ENCODE data around the gene FBLN1.
A peak's percentile ranks its signal among the peaks of the same experiment; 100 is the strongest.
"Not testable (repeated sequence)": the region's sequence is repeated elsewhere in the genome, so short reads cannot be mapped to it uniquely, and the experiment has no call there.

FBLN1 gene

DNA sequence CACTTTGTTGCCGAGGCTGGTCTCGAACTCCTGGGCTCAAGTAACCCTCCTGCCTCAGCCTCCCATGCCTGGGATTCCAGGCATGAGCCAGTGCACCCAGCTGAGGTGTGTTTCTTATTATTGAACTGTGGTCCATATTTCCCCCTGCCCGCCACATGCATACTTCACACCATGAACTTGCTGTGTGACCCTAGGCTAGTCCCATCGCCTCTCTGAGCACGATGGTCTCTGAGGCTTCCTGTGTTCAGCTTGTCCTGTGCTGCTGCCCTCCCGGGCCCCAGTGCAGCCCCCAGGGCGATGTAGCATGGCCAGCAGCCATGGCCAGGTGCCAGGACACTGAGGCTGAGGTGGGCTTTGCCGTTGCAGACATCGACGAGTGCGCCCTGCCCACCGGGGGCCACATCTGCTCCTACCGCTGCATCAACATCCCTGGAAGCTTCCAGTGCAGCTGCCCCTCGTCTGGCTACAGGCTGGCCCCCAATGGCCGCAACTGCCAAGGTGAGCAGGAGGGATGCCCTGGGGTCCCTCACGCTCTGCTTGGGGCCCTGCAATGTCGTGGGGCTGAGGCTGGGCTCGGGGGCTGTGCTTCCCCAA, 45.7 kb downstream of the FBLN1 start:
- DNase-seq (ENCODE audit: low read depth in 2 of 2) = no peak

DNA sequence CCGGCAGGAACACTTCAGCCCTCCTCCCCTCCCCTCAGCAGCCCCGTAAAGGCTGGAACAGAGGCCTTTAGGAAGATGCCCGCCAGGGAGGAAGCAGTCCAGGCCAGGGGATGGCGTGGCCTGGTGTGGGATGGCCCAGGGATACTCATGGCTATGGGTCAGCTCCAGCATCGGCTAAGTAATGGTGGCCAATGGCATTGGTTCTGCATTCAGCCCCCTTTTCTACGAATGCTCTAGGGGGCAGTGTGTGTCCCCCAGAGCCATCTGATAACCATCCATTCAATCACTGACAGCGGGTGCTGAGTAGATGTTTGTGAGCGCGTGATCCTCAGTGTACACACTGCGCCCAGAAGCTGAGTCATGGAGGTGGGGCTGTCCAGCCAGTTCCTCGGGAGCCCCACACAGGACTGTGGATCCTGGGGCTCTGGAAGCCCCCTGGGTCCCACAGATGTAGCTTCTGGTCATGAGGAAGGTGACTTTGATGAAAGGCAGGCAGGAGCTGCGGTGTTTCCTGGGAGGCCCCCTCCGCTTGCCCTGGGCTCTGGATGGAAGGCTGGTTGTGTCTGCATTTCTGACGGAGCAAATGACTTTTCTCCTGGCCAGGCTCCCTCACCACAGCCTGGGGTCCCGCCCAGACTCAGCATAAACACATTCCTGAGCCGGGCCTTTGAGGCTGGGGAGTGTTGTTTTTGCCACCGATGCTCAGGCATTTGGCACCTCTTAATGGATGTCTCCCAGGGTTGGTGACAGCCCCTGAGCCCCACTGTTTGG, 46.5 kb downstream of the FBLN1 start:
- no peak for DNase-seq (ENCODE audit: low read depth in 2 of 2)

DNA sequence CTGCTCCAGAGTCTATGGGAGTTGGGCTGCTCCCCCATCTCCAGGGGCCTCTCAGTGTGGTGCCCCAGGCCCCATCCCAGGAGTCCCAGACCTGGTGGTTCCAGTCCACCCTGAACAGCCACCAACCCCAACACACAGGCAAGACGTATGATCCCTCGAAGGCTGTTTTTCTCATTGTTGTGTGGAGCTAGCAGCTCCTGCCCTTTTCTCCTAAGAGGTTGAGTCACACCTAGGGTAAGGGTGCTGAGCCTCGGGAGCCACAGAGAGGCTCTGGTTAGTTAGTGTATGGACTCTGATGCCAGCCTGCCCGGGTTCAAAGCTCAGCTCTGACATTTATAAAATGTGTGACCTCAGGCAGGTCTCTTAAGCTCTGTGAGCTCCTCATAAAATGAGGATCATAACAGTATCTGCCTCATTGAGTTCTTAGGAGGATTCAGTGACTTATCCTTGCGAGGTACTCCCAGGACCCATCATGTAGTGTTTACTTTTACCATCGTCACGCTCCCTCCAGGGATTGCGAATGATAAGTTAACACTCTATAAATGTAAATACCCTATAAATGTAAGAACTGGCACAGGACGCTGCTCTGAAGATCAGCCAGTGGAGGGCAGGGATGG, 47.2 kb downstream of the FBLN1 start:
- DNase-seq (ENCODE audit: low read depth in 2 of 2) = no peak

DNA sequence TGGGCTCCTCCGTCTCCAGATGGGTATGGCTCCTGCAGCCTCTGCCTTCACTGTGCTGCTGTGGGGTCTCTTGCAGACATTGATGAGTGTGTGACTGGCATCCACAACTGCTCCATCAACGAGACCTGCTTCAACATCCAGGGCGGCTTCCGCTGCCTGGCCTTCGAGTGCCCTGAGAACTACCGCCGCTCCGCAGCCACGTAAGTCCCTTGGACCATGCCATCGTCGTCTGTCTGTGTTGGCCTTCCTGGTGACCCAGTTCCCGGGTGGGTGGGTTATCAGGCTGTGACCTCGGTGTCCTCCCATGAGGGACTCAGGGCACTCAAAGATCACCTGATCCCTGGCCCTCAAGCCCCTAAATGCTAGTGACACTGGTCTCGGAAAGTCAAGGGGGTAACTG, 47.7 kb downstream of the FBLN1 start:
- DNase-seq (ENCODE audit: low read depth in 2 of 2) = no peak

DNA sequence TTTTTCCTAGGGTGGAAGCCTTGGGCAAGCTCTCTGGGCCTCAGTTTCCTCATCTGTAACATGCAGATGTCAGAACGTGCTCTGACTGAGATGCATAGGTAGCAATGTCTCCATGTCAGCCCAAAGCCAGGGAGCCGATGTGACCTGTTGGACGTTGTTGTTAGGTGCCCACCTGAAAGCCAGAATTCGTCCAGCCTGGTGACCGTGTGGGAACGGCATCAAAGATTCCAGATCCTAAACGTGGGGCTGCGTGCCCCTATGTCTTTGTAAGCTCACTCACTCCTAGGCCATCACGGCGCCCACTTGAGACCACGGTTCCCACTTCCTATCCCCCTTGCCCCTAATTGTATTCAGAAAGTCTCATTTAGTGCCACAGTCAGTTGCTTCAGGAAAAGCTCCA, 48.2 kb downstream of the FBLN1 start:
- no peak for DNase-seq (ENCODE audit: low read depth in 2 of 2)

DNA sequence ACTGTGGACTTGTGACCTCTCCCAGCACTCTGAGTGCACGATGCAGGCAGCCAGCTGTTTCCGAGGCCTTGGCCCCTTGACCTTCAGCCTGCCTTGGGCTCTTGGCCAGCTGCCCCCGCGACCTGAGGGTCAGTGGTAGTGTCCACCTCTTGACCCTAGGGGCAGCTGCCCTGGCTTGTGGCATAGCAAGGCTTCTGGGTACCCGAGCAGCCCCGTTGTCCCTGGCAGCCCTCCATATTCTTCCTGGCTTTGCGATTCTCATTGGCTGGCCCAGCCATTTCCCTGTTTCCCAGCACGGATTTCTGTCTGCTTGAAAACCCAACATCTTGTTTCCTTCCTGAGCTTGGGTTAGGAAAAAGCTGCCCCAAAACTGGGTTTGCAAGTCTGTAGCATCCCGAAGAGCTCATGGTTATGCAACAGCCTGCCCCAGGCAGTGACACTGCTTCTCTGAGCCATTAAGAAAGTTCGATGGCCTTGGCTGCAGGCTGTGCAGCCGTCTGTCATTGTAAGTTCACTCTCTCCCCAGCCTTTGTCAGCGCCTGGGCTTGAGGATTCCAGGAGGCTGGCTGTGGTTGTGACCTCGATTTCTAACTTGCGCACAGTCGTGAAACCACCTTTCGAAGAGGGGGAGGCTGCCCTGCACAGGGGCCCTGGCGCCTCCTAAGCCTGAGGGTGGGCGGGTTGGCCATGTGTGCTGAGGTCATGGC, 48.8 kb downstream of the FBLN1 start:
- DNase-seq (ENCODE audit: low read depth in 2 of 2) = no peak

DNA sequence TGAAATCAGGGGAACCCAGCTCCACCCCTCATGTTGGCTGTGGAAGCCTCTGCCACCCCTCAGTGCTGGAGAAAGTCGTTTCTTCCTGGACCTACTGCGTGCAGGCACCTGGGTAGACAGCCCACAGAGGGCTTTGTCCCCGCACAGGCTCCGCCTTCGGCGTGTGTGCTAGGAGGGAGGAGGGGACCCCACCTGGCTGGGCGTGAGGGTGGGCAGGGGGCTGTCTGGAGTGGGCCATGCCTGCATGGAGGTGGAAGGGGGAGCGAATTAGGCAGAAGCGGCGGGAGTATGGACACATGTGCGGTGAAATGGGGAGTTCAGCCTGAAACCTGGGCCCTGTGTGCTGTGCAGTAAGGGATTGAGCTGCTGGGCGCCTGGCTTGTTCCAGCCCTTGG, 49.3 kb downstream of the FBLN1 start:
- DNase-seq (ENCODE audit: low read depth in 2 of 2) = no peak

DNA sequence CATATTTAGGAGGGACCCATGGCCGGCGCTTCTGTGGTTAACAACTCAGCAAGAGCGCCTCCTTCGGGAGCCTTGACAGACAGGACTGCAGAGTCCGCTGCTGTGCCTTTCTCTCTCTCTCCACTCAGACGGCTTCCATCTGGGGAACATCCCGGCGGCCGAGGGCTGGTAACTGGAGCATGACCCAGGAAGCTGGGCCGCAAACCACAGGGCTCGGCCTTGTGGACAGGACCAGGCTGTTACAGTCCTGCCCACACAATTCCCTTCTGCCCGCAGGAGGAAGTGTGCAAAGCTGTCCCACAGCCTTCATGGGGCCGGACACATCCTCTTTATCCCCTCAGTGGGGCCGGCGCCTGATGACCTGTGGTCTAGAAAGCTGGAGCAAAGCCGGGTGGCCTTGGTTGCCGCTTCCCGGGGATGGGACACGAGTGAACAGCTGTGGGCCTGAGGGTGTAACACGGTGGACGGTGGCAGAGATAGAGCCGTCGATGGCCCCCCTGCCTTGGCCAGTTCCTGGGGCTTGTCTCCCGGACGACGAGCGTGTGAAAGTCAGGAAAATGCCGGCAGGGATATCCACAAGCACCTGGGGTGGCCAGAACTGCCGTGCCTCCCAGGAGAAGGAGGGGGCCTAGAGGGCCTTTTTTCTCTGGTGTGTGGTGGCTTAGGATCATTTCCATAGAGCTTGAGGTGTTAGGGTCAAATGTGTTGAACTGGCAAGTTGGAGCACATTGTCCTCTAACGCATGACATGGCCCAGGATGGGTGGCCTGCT, 50.1 kb downstream of the FBLN1 start:
- no peak for DNase-seq (ENCODE audit: low read depth in 2 of 2)

DNA sequence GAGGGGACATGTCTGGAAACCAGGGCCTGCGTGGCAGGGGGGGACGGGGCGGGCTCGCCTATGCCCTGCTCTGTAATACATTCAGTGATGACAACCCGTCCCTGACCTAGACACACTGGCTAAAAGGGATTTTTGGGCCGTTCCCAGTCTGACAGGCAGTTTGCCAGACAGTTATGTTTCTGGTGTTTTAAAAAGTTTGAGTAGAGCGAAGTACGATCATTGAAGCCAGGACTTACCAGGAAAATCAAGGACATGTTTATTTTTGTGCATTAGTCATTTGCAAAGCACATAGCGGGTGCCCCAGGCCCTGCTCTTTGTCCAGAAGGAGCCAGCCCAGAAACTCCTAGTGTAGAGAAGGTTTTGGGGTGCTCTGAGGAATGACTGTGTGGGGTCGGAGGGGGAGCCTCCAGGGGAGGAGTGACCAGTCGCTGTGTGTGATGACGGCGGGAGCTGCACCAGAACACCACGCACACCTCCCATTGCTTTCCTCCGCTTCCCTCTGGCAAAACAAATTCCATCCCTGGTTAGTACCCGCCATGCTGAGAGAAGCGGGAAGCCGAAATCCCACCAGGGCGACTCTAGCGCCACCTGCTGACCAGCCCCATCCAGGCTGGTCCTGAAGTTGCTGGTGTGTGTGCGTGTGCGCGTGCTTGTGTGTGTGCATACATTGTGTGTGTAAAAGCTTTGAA, 50.8 kb downstream of the FBLN1 start:
- peak; percentile 28 to 37 for DNase-seq (ENCODE audit: low read depth in 2 of 2)

DNA sequence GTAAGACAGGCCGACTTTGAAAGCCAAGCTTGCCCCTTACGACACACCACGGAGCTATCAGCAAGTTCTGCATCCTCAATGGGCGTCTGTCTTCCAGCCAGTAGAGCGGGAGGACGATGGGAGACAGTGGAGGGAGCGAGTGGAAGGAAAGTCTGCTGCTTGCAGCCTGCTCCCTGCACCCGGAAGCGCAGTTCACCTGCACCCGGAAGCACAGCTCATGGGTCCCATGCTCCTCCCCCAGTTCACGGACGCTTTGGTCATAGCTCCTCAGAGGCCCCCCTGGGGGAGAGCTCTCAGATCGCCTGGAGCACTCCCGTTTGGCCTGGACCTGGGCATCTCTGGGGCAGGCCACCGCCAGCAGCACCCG, 51.3 kb downstream of the FBLN1 start:
- no peak for DNase-seq (ENCODE audit: low read depth in 2 of 2)

DNA sequence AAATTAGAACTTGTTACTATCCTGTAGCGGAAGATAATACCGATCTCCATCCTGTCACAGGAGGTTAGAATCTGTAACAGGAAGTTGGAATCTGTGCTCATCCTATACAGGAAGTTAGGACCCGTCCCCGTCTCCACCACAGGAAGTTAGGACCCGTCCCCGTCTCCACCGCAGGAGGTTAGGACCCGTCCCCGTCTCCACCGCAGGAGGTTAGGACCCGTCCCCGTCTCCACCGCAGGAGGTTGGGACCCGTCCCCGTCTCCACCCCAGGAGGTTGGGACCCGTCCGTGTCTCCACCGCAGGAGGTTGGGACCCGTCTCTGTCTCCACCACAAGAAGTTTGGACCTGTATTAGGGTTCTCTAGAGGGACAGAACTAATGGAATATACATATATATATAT, 52.2 kb downstream of the FBLN1 start:
- DNase-seq (ENCODE audit: low read depth in 2 of 2) = no peak

DNA sequence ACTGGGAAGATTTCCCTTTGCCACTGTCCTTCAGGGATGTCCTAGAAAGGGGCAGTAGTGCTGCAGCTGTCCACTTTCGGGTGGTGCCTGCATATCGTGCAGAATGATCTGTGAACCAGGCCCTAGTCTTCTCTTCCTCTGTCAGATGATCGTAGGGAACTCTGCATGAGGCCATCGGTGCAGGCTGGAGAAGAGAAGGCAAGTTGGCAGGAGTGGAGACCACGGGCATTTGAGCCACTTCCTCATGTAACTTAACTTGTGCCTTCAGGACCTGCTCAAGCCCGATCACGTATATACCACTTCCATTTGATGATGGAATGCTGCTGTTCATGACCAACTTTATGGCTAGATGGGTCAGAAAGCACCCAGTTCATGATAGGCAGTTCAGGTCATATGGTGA, 55.2 kb downstream of the FBLN1 start:
- not testable (repeated sequence) for DNase-seq (ENCODE audit: low read depth in 2 of 2)

DNA sequence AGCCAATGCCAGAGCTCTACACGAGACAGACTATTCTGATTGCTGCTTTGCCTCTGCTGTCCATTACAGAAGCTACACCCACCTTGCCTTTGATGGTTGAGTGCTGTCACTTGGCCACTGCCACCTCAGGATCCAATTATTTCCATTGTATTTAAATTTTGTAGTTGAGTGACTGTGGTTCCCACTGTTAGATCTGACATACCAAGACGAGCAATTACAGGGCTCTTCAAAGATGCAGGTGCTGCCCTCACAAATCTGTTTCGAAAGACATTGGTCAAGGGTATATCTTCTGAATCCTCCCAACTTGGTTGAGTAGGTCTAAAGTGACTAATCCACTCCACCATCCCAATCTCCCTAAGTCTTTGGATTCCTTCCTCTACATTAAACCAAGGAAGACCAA, 57.4 kb downstream of the FBLN1 start:
- not testable (repeated sequence) for DNase-seq (ENCODE audit: low read depth in 2 of 2)

DNA sequence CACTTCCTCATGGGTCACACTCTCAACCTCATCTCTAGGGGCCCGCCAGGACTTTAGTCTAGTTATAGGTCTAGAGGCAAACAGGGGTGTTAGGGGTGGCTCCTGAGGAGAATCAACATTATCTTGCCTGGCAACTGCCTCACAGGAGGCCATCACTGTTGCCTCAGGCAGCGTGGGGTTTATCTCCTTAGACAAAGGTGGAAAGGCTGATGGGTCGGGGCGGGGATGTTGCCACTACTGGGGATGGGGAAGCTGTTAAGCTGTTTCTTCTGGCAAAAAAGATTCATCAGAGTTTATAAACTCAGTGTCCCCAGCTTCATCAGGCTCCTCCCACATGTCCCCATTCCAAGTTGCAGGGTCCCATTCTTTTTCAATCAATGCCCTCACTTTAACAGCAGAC, 58.1 kb downstream of the FBLN1 start:
- DNase-seq (ENCODE audit: low read depth in 2 of 2) = not testable (repeated sequence)

DNA sequence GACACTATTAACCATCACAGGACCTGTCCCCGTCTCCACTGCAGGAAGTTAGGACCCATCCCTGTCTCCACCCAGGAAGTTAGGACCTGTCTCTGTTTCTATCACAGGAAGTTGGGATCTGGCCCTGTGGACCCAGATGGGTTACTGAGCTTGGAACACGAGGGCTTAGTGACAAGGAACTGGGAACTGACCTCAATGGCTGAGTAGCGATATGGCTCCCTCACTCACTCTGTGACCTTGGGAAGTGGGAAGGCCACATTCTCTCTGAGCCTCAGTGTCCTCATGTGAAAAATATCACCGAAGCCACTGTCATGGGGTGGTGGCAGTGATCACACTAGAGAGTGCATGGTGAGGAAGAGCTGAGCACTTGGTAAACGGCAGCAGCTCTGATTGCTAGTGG, 59.4 kb downstream of the FBLN1 start:
- DNase-seq (ENCODE audit: low read depth in 2 of 2) = no peak

DNA sequence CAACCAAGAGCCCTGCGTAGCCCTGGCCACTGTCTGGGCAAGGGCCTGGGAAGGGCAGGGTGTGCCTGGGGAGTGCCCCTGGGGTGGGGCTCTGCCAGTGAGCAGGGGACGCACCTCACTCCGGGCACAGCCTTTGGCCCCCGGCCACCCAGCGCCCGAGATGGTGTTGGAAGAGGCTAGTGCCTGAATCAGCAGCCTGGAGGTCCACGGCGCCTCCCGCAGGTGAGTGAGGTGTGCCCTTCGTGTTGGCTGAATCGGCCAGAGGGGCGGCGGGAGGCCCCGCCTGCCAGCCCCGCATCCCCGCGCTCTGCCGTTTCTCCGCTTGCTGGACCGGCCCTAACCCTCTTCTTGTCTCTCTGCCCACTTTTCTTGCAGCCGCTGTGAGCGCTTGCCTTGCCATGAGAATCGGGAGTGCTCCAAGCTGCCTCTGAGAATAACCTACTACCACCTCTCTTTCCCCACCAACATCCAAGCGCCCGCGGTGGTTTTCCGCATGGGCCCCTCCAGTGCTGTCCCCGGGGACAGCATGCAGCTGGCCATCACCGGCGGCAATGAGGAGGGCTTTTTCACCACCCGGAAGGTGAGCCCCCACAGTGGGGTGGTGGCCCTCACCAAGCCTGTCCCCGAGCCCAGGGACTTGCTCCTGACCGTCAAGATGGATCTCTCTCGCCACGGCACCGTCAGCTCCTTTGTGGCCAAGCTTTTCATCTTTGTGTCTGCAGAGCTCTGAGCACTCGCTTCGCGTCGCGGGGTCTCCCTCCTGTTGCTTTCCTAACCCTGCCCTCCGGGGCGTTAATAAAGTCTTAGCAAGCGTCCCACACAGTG, 60.1 kb downstream of the FBLN1 start:
- DNase-seq (ENCODE audit: low read depth in 2 of 2) = no peak

DNA sequence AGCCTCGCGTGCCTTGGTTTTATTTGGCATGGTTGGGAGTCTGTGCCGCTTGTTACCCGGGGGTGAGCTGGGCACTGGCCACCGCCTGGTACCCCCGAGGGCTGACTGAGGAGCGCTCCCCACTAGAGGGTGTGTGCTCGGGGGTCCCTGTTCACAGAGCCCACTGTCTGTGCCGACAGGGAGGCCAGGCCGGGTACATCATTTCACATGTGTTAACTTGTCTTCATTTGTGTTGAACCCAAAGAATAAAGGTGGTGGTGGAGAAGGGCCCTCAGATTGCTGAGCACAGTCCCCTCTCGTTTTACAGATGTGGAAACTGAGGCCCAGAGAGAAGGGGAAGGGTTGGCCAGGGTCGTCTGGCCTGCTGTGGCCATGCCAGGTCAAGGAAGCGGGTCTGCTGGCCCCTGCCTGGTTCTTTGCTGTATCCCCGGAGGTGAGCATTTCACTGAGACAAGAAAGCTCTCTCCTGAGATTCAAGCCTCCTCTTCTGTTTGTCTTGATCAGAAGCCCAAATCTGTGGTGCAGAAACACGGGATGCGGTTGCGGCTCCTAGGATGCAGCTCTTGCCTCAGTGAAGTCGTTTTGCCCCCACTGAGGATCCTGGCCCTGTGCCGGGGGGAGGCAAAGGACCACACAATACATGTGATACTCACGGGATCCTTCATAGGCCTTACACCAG, 60.8 kb downstream of the FBLN1 start:
- no peak for DNase-seq (ENCODE audit: low read depth in 2 of 2)

DNA sequence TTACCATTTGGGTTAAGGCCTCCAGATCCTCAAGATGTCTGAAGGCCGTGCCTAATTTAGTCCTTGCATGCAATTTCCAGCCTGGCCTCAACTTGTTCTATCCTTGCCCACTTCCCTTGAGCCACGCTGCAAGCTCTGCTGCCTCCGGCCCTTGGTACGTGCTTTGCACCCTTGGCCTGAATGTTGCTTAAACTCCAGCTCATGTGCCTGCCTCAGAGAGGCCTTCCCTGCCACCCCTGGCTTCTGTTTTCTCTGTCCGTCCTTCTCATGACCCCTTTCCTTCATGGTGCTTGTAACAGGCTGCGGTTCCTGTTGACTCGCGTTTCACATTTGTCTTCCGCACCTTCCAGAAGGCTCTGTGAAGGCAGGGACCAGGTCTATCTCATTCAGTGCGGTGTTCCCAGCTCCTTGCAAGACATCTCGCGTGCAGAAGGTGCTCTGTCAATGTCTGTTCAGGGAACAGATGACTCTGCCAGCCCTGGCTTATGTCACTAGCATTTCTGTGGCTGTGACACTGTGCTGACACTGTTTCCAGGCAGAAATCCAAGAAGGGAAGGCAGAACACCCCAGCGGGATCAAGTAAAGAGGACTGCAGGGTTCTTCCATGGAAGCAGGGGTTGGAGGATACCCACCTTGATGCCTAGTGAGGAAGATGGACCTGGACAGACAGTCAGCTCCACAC, 61.8 kb downstream of the FBLN1 start:
- DNase-seq (ENCODE audit: low read depth in 2 of 2) = no peak

DNA sequence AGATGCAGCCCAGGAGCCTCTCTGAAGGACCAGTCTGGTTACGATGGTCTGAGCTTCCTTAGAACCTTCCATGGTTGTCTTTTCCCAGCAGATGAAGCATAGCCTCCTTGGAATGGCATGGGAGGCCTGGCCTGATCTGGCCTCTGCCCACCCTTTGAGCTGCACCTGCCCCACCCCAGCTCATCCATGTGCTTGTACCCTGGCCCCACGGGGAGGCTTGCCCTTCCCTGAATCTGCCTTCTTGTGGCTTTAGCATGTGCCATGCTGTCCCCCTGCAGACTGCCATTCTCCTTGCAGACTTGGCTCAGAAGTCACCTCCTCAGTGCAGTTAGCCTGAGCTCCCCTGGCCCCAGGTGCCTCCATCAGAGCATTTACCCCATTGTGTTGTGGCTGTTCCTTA, 62.5 kb downstream of the FBLN1 start:
- DNase-seq (ENCODE audit: low read depth in 2 of 2) = no peak
